Glutamatergic neuron (in vitro differentiated cells): ENCODE results near the gene ANTKMT. TPM values are rescaled to one million over a fixed set of nuclear protein-coding genes. Genes with fewer than 3 reads are reported as not detected.
"Not testable (repeated sequence)": the region's sequence is repeated elsewhere in the genome, so short reads cannot be mapped to it uniquely, and the experiment has no call there.

ENCODE experiments used
- DNase-seq: peaks from one replicate; pipeline ENCODE4 v3.0.0; 2022
- H3K27ac Mint-ChIP-seq: one replicate; pipeline ENCODE4 v1.8.0; 2020; ENCODE audit warnings: mild to moderate bottlenecking, mixed read lengths, inconsistent platforms; ENCODE audit not compliant: unreplicated experiment
- H3K27me3 Mint-ChIP-seq: one replicate; pipeline ENCODE4 v1.8.0; 2020; ENCODE audit warnings: mild to moderate bottlenecking, moderate library complexity, mixed read lengths, inconsistent platforms; ENCODE audit not compliant: unreplicated experiment
- H3K36me3 Mint-ChIP-seq: one replicate; pipeline ENCODE4 v1.8.0; 2020; ENCODE audit warnings: mild to moderate bottlenecking, mixed read lengths, inconsistent platforms; ENCODE audit not compliant: unreplicated experiment
- H3K4me1 Mint-ChIP-seq: one replicate; pipeline ENCODE4 v1.8.0; 2020; ENCODE audit warnings: mild to moderate bottlenecking, low read depth, mixed read lengths, inconsistent platforms; ENCODE audit not compliant: unreplicated experiment
- H3K4me3 Mint-ChIP-seq: one replicate; pipeline ENCODE4 v1.8.0; 2020; ENCODE audit warnings: mild to moderate bottlenecking, mixed read lengths, inconsistent platforms; ENCODE audit not compliant: unreplicated experiment
- H3K9me3 Mint-ChIP-seq: one replicate; pipeline ENCODE4 v1.8.0; 2020; ENCODE audit warnings: mild to moderate bottlenecking, moderate library complexity, mixed read lengths, inconsistent platforms; ENCODE audit not compliant: unreplicated experiment
- CTCF ChIP-seq: fragments of 200-600 bp; sonication (generic); IDR thresholded peaks from one replicate; pipeline ENCODE4 v1.5.0; 2021; ENCODE audit not compliant: partially characterized antibody, unreplicated experiment
- total RNA-seq: library from RNA; stranded (reverse); fragmentation: NEBNext Ultra II Directional; extraction: Animal tissue kit (Norgen Biotek cat#: 25700); gene quantifications from one replicate; pipeline ENCODE4 v1.2.1, GENCODE V29; 2021; ENCODE audit not compliant: unreplicated experiment

ANTKMT gene
- total RNA-seq, 1 donor from 2014 or later, result 61.1 TPM

- TF ChIP-seq CTCF, result no peak
- Mint-ChIP-seq H3K36me3 (no peaks in the 10 kb centered on the region), H3K4me3 (peak overlapping the region; percentile 91), H3K4me1 (peaks cover 5% of the 10 kb centered on the region), H3K9me3 (peaks cover 14% of the 10 kb centered on the region), H3K27ac (no peak overlapping the region), H3K27me3 (peaks cover 18% of the 10 kb centered on the region)
- DNase-seq, result no peak
Measured at GRCh38 chr16:689175-689897, 31.6 kb upstream of the ANTKMT start.

- Mint-ChIP-seq H3K4me3 (peak overlapping the region; percentile 64), H3K27me3 (peaks cover 25% of the 10 kb centered on the region), H3K9me3 (peaks cover 17% of the 10 kb centered on the region)
- not testable (repeated sequence) for H3K4me1 Mint-ChIP-seq, H3K36me3 Mint-ChIP-seq, H3K27ac Mint-ChIP-seq, DNase-seq
Measured at GRCh38 chr16:691242-691641, 29.7 kb upstream of the ANTKMT start.

- H3K36me3 Mint-ChIP-seq, result no peaks in the 10 kb centered on the region
- TF ChIP-seq CTCF, result no peak
- H3K9me3 Mint-ChIP-seq, result peaks cover 18% of the 10 kb centered on the region
- peak overlapping the region; percentile 77 for H3K27ac Mint-ChIP-seq
- H3K4me1 Mint-ChIP-seq, result peaks cover 10% of the 10 kb centered on the region
- H3K4me3 Mint-ChIP-seq, result peak overlapping the region; percentile 64
- H3K27me3 Mint-ChIP-seq, result peaks cover 30% of the 10 kb centered on the region
- DNase-seq, result no peak
Measured at GRCh38 chr16:692356-693108, 28.4 kb upstream of the ANTKMT start.

GRCh38 chr16:693364-693763, 27.6 kb upstream of the ANTKMT start:
- Mint-ChIP-seq H3K36me3 (no peaks in the 10 kb centered on the region), H3K4me1 (peaks cover 10% of the 10 kb centered on the region), H3K27me3 (peaks cover 31% of the 10 kb centered on the region), H3K9me3 (peaks cover 18% of the 10 kb centered on the region), H3K27ac (no peak overlapping the region), H3K4me3 (no peak overlapping the region)
- DNase-seq, result no peak
- TF ChIP-seq CTCF, result no peak

- Mint-ChIP-seq H3K4me1 (peaks cover 10% of the 10 kb centered on the region), H3K36me3 (no peaks in the 10 kb centered on the region), H3K9me3 (peaks cover 18% of the 10 kb centered on the region), H3K4me3 (no peak overlapping the region), H3K27ac (no peak overlapping the region), H3K27me3 (peaks cover 30% of the 10 kb centered on the region)
- TF ChIP-seq CTCF, result no peak
- no peak for DNase-seq
Measured at GRCh38 chr16:693766-694165, 27.2 kb upstream of the ANTKMT start.
